ENCODE results near the gene SLC38A3.

- no peak for TF ChIP-seq CREB1 (IDR thresholded peaks at IDR 0.05)
- no peak for TF ChIP-seq CTCF (IDR thresholded peaks at IDR 0.05; ENCODE audit: control extremely low read depth in 1 of 3, insufficient read depth in 1 of 3, low read depth in 1 of 3, low read length in 3 of 3)
- TF ChIP-seq CHD2 (IDR thresholded peaks at IDR 0.05; ENCODE audit: low read length): no peak
- TF ChIP-seq SP1 (IDR thresholded peaks at IDR 0.05; ENCODE audit: low read depth, low read length): no peak
- TF ChIP-seq EGR1 (IDR thresholded peaks at IDR 0.05; ENCODE audit: borderline replicate concordance, low read depth, low read length): no peak
Measured at GRCh38 chr3:50182533-50183099, 22.5 kb upstream of the SLC38A3 start.

All from H1 (cell line).